Calu3 (cell line): ENCODE results near the gene BAIAP3. TPM values are rescaled to one million over a fixed set of nuclear protein-coding genes. Genes with fewer than 3 reads are reported as not detected.

Source experiments
- BruUV-seq: library from RNA; stranded (reverse); fragments of 400-500 nt; replicated peaks from 2 replicates; lab custom pipeline; 2021; lab: Mats Ljungman, UMichigan
- CTCF ChIA-PET: fragments of 300-600 bp; sonication (Branson Sonifier 250); formaldehyde crosslinking; loops from one replicate; lab custom pipeline; 2022; ENCODE audit warnings: antibody characterized with exemption; lab: Charles Lee
- DNase-seq: peaks from one replicate; pipeline ENCODE4 v3.0.0; 2022
- H3K27ac Mint-ChIP-seq: one replicate; pipeline ENCODE4 v1.8.0; 2022; ENCODE audit warnings: mixed read lengths; ENCODE audit not compliant: unreplicated experiment
- H3K27me3 Mint-ChIP-seq: one replicate; pipeline ENCODE4 v1.8.0; 2022; ENCODE audit warnings: mixed read lengths; ENCODE audit not compliant: unreplicated experiment
- H3K36me3 Mint-ChIP-seq: one replicate; pipeline ENCODE4 v1.8.0; 2022; ENCODE audit warnings: mild to moderate bottlenecking, moderate library complexity, mixed read lengths; ENCODE audit not compliant: insufficient read depth, unreplicated experiment
- H3K4me1 Mint-ChIP-seq: one replicate; pipeline ENCODE4 v1.8.0; 2022; ENCODE audit warnings: mild to moderate bottlenecking, low read depth, mixed read lengths; ENCODE audit not compliant: unreplicated experiment
- H3K4me3 Mint-ChIP-seq: one replicate; pipeline ENCODE4 v1.8.0; 2022; ENCODE audit warnings: mild to moderate bottlenecking, low read depth, moderate library complexity, mixed read lengths; ENCODE audit not compliant: unreplicated experiment
- H3K9me3 Mint-ChIP-seq: one replicate; pipeline ENCODE4 v1.8.0; 2022; ENCODE audit warnings: low read depth, mixed read lengths; ENCODE audit not compliant: unreplicated experiment
- intact Hi-C: fragments of 100-400 bp; cut with micrococcal nuclease; formaldehyde crosslinking; loops from one replicate; pipeline ENCODE4 v1.10.0; 2022; ENCODE audit not compliant: unreplicated experiment
- total RNA-seq: library from RNA; stranded (reverse); gene quantifications from 2 replicates; pipeline ENCODE4 v1.2.3, GENCODE V29; 2022
- TF ChIP-seq, protein P1 (sequence below): fragments of 200-600 bp; IDR thresholded peaks from one replicate; pipeline ENCODE4 v1.8.0; 2022; ENCODE audit warnings: antibody characterized with exemption; ENCODE audit not compliant: unreplicated experiment

BAIAP3 gene
- total RNA-seq, 1 experiment from 2014 or later, result 2.4 TPM

GRCh38 chr16:1378087-1378803 is 44.8 kb downstream of the BAIAP3 start:
- H3K27me3 Mint-ChIP-seq, result no peaks in the 10 kb centered on the region
- BruUV-seq, result TSS peak; percentile 84
- TF ChIP-seq, protein P1, sequence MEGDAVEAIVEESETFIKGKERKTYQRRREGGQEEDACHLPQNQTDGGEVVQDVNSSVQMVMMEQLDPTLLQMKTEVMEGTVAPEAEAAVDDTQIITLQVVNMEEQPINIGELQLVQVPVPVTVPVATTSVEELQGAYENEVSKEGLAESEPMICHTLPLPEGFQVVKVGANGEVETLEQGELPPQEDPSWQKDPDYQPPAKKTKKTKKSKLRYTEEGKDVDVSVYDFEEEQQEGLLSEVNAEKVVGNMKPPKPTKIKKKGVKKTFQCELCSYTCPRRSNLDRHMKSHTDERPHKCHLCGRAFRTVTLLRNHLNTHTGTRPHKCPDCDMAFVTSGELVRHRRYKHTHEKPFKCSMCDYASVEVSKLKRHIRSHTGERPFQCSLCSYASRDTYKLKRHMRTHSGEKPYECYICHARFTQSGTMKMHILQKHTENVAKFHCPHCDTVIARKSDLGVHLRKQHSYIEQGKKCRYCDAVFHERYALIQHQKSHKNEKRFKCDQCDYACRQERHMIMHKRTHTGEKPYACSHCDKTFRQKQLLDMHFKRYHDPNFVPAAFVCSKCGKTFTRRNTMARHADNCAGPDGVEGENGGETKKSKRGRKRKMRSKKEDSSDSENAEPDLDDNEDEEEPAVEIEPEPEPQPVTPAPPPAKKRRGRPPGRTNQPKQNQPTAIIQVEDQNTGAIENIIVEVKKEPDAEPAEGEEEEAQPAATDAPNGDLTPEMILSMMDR, result no peak

GRCh38 chr16:1378804-1379303 is 45.4 kb downstream of the BAIAP3 start:
- peak; percentile 77 for DNase-seq
- CTCF ChIA-PET, result interaction anchor here (1.7 kb wide), 1 partner anchor 13 kb away, joined by 4 read pairs; no protein-coding TSS in a partner anchor
- H3K27me3 Mint-ChIP-seq, result no peaks in the 10 kb centered on the region
- H3K9me3 Mint-ChIP-seq, result no peaks in the 10 kb centered on the region
- peaks cover 28% of the 10 kb centered on the region for H3K36me3 Mint-ChIP-seq
- intact Hi-C loops, result no loop called here
- peak overlapping the region; percentile 75 for H3K27ac Mint-ChIP-seq
- peak overlapping the region; percentile 73 for H3K4me3 Mint-ChIP-seq
- TF ChIP-seq, protein P1, result no peak
- H3K4me1 Mint-ChIP-seq, result peaks cover 16% of the 10 kb centered on the region
- no TSS peak for BruUV-seq

More at GRCh38 chr16:1378087-1378803, 44.8 kb downstream of the BAIAP3 start:
- Mint-ChIP-seq H3K36me3 (peaks cover 28% of the 10 kb centered on the region), H3K9me3 (no peaks in the 10 kb centered on the region), H3K4me3 (peak overlapping the region; percentile 73), H3K27ac (peak overlapping the region; percentile 75), H3K4me1 (peaks cover 16% of the 10 kb centered on the region)
- CTCF ChIA-PET, result interaction anchor here (0.6 to 1.7 kb wide), 2 partner anchors 13 to 15 kb away, joined by 3 to 4 read pairs; no protein-coding TSS in a partner anchor
- no peak for DNase-seq
- intact Hi-C loops, result no loop called here

- intact Hi-C loops, result no loop called here
- no TSS peak for BruUV-seq
- peaks cover 16% of the 10 kb centered on the region for H3K4me1 Mint-ChIP-seq
- no peaks in the 10 kb centered on the region for H3K27me3 Mint-ChIP-seq
- H3K27ac Mint-ChIP-seq, result peak overlapping the region; percentile 82
- peak; percentile 76 for DNase-seq
- peaks cover 26% of the 10 kb centered on the region for H3K36me3 Mint-ChIP-seq
- H3K9me3 Mint-ChIP-seq, result no peaks in the 10 kb centered on the region
- TF ChIP-seq, protein P1, result no peak
- CTCF ChIA-PET, result interaction anchor here (0.6 to 1.7 kb wide), 4 partner anchors 14 to 242 kb away, joined by 3 to 5 read pairs (median 4); no protein-coding TSS in a partner anchor
- peak overlapping the region; percentile 73 for H3K4me3 Mint-ChIP-seq
Measured at GRCh38 chr16:1379304-1380076, 46.0 kb downstream of the BAIAP3 start.

DNA sequence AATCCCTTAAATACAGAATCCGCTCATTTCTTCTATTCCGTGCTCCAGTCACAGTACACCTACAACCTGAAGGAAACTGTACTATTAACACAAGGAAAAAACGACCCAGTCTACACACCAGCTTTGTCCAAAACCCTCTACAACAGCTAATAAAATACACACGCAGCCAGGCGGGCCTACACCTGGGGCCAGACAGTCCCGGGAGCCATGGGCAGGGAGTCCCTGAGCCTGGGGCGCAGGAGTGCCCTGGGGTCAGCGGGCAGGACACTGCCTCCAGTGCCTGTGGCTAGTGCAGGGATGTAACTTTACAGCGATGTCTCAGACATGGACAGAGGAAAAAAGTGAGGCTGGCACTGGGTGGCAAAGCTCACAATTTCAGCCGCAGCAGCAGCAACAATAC is 46.8 kb downstream of the BAIAP3 start:
- peaks cover 16% of the 10 kb centered on the region for H3K4me1 Mint-ChIP-seq
- TF ChIP-seq, protein P1, result no peak
- no peak for DNase-seq
- peaks cover 24% of the 10 kb centered on the region for H3K36me3 Mint-ChIP-seq
- no TSS peak for BruUV-seq
- peak overlapping the region; percentile 82 for H3K27ac Mint-ChIP-seq
- no peaks in the 10 kb centered on the region for H3K27me3 Mint-ChIP-seq
- CTCF ChIA-PET, result interaction anchor here (0.6 to 1.2 kb wide), 4 partner anchors 26 to 242 kb away, joined by 3 to 5 read pairs (median 4); no protein-coding TSS in a partner anchor
- peak overlapping the region; percentile 73 for H3K4me3 Mint-ChIP-seq
- H3K9me3 Mint-ChIP-seq, result no peaks in the 10 kb centered on the region
- intact Hi-C loops, result no loop called here
